Ovary (tissue), 9 donors: ENCODE results near the gene TMOD3. TPM values are rescaled to one million over a fixed set of nuclear protein-coding genes. Genes with fewer than 3 reads are reported as not detected.

Experiments used
- DNase-seq, 5 donors: peaks; one replicate each; pipeline ENCODE4 v3.0.0-alpha.2; 2019 to 2020
- H3K27ac ChIP-seq, 2 donors: fragments of 200-600 bp; one replicate each; pipeline versions ENCODE4 v1.5.1 to v1.8.0; 2019 to 2022
- H3K27me3 ChIP-seq: fragments of 200-600 bp; one replicate; pipeline ENCODE4 v1.8.0; 2022
- H3K36me3 ChIP-seq: fragments of 200-600 bp; sonication (generic); one replicate; pipeline ENCODE4 v1.5.1; 2019
- H3K4me1 ChIP-seq: one replicate; pipeline ENCODE4 v1.8.1; 2013; ENCODE audit warnings: mild to moderate bottlenecking, moderate library complexity; ENCODE audit not compliant: insufficient read depth
- H3K4me3 ChIP-seq: fragments of 200-600 bp; sonication (generic); one replicate; pipeline ENCODE4 v1.5.1; 2017
- H3K9me3 ChIP-seq, 2 donors: fragments of 200-600 bp in 1 of 2; sonication (generic) in 1 of 2; one replicate each; pipeline versions ENCODE4 v1.5.1 to v1.8.1; 2013 to 2019; ENCODE audit warnings: mild to moderate bottlenecking in 1 of 2, moderate library complexity in 1 of 2
- CTCF ChIP-seq, 3 donors: fragments of 450-650 bp in 2 of 3; fragments of 200-600 bp in 1 of 3; IDR thresholded peaks; one replicate each; pipeline versions ENCODE4 v1.5.1 to v1.8.0; 2016 to 2022; ENCODE audit warnings: antibody characterized with exemption in 3 of 3, mild to moderate bottlenecking in 1 of 3
- EP300 ChIP-seq: sonication (generic); formaldehyde crosslinking; IDR thresholded peaks from one replicate; pipeline ENCODE4 v1.6.1; 2017; ENCODE audit warnings: antibody characterized with exemption
- POLR2A ChIP-seq: fragments of 450-650 bp; IDR thresholded peaks from one replicate; pipeline ENCODE4 v1.6.1; 2017; ENCODE audit warnings: antibody characterized with exemption, mild to moderate bottlenecking, moderate library complexity
- WGBS, 3 donors: extraction: QIAGEN DNeasy Blood & Tissue Kit in 1 of 3; methylation state at CpG; one replicate each; pipeline versions ENCODE4 v1.1.5 to v1.1.7; 2013 to 2017; 5-methylcytosine and 5-hydroxymethylcytosine counted together
- intact Hi-C, 4 donors: fragments of 100-400 bp; cut with DNase I; formaldehyde crosslinking; loops; one replicate each; pipeline versions ENCODE4 v1.11.0 to v1.15.1; 2022 to 2023
- polyA plus RNA-seq, 2 donors: library from polyadenylated mRNA; stranded (reverse); fragments of 200-250 nt in 1 of 2; fragments of 350-450 nt in 1 of 2; fragmentation: Illumina TruSeq in 1 of 2; extraction: RNeasy Lipid Tissue Mini Kit (QIAGEN cat#74804) in 1 of 2; gene quantifications; one replicate each; pipeline ENCODE4 v1.2.3, GENCODE V29; 2013 to 2014
- total RNA-seq, 7 donors: library from RNA; depleted of rRNA in 2 of 7; stranded (reverse); fragments of >200 nt in 2 of 7; fragmentation: NEBNext Ultra II Directional in 3 of 7; extraction: Animal tissue kit (Norgen Biotek cat#: 25700) in 3 of 7; gene quantifications; one replicate each; pipeline versions ENCODE4 v1.1.0 to v1.2.4, GENCODE V29; 2016 to 2023
- donor health status: DM: no; HTN: no; CAD: no; lungs with moderate emphysema.
- donor health status: DM: no; HTN: no; CAD: no.
- donor health status: Bipolar disorder and iron deficiency.
- donor health status: DM: yes; HTN: yes; CAD: no.
- donor health status: DM: no; HTN: no; CAD: no.
- donor health status: DM: yes; HTN: yes; CAD: no.

The TMOD3 gene
- total and polyA plus RNA-seq, 9 donors = 9.4 to 35.5 (median 24.1) TPM

GRCh38 chr15:51842852-51843737, 13.6 kb downstream of the TMOD3 start:
- WGBS, 3 donors = 59 to 65% (median 59%) methylated on average over 6 of the region's 6 CpGs

DNA sequence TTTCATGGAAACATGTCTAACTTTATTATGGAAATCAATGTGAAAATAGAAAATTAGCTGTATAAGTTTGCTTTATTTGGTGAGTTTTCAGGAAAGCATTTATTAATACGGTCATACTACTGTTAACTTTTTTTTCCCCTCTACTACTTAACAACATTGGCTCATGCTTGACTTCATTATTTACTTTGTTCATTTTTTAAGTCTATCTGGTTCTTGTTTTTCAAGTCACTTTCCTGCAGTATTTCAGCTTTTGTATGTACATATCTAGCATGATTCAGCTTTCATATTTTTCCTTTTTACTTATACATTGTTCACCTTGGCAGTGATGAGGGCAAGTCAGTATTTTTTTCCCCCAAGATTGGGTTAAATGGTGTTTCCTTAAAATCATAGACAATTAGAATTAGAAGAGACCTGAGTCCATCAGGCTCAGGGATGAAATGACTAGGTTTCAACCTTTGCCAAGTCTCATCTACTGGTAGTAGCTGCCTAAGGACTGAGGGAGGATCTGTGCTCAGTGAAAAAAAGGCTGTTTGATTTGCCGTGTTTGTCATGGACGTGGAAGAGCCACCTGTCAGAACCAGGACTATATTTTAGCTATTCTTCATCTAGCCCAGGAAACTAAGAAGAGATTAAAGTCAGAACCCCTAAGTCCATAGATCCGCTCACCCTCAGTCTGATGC, 15.4 kb downstream of the TMOD3 start:
- Histone ChIP-seq H3K9me3 (no peaks in the 10 kb centered on the region), H3K4me1 (peaks cover 13% of the 10 kb centered on the region), H3K27ac (no peak overlapping the region), H3K36me3 (no peaks in the 10 kb centered on the region), H3K27me3 (no peaks in the 10 kb centered on the region), H3K4me3 (no peak overlapping the region)
- DNase-seq = no peak
- 72 to 81% (median 77%) methylated on average over 4 of the region's 4 CpGs for WGBS, 3 donors
- TF ChIP-seq POLR2A = no peak
- no peak for TF ChIP-seq EP300
- TF ChIP-seq CTCF (IDR thresholded peaks at IDR 0.05) = no peak
- intact Hi-C loops = no loop called here

More at GRCh38 chr15:51842852-51843737, 13.6 kb downstream of the TMOD3 start:
- Histone ChIP-seq H3K27ac (no peak overlapping the region), H3K4me1 (peaks cover 14% of the 10 kb centered on the region), H3K27me3 (no peaks in the 10 kb centered on the region), H3K36me3 (no peaks in the 10 kb centered on the region), H3K4me3 (no peak overlapping the region), H3K9me3 (no peaks in the 10 kb centered on the region)
- no peak for DNase-seq
- intact Hi-C loops = no loop called here
- TF ChIP-seq CTCF (IDR thresholded peaks at IDR 0.05) = no peak
- TF ChIP-seq EP300 = no peak
- no peak for TF ChIP-seq POLR2A

- H3K36me3 ChIP-seq = no peaks in the 10 kb centered on the region
- no peak for TF ChIP-seq CTCF (IDR thresholded peaks at IDR 0.05)
- no peak overlapping the region for H3K4me3 ChIP-seq
- peaks cover 13% of the 10 kb centered on the region for H3K4me1 ChIP-seq
- H3K9me3 ChIP-seq = no peaks in the 10 kb centered on the region
- 77 to 85% (median 83%) methylated on average over 3 of the region's 3 CpGs for WGBS, 3 donors
- H3K27ac ChIP-seq = no peak overlapping the region
- no peak for DNase-seq
- intact Hi-C loops = no loop called here
- H3K27me3 ChIP-seq = no peaks in the 10 kb centered on the region
Measured at GRCh38 chr15:51846066-51846462, 16.6 kb downstream of the TMOD3 start.

DNA sequence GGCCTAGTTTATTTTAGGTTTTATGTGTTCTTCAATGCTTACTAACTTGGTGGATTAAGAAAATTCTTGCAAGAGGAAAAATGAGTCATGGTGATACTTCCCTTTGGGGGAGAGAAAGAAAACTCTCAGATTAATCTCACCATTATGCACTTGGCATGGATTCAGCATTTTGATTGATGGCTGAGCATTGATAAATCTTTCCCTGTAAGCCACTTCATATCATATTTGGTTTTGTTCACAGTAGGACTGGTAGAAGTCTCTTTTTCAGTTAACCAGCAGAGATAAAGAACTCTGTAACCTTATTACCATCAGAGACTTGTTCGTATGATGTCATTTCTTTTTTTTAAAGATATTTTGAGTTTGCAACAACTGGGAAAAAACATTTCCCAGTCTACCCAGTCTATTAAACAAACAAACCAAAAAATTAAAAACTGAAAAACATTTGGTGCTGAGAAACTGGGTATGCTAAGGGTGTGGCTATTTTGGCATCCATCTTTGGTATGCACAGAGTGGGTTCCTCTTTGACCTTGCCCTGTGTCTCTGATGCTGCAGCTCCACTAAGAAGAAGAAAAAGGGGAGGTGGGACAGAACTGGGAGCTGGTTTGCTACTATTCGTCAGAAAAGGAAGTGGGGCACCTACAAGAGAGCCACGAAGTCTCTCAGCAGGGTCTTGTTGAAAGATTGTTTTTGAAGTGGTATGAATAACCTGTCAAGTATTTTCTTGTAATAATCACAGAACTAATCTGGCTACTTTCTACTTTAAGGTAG, 17.2 kb downstream of the TMOD3 start:
- peaks cover 13% of the 10 kb centered on the region for H3K4me1 ChIP-seq
- 55 to 72% (median 64%) methylated on average over 3 of the region's 3 CpGs for WGBS, 3 donors
- intact Hi-C loops = no loop called here
- no peaks in the 10 kb centered on the region for H3K27me3 ChIP-seq
- H3K27ac ChIP-seq = no peak overlapping the region
- H3K36me3 ChIP-seq = no peaks in the 10 kb centered on the region
- no peaks in the 10 kb centered on the region for H3K9me3 ChIP-seq
- TF ChIP-seq POLR2A (no peak), EP300 (no peak), CTCF (IDR thresholded peaks at IDR 0.05) (no peak)
- no peak for DNase-seq
- H3K4me3 ChIP-seq = no peak overlapping the region
